NCI-H2171 (cell line): ENCODE data around the gene NDST1.

Source experiments
- DNase-seq: peaks from one replicate; lab custom pipeline; 2025; lab: John Stamatoyannopoulos, UW

Gene NDST1

GRCh38 chr5:150523472-150524350 lies 15.8 kb downstream of the NDST1 start:
- no peak for DNase-seq

- no peak for DNase-seq
These were observed 17.2 kb downstream of the NDST1 start for GRCh38 chr5:150525163-150525562.

GRCh38 chr5:150525781-150526180 lies 17.9 kb downstream of the NDST1 start:
- DNase-seq: no peak

GRCh38 chr5:150527038-150527437 lies 19.1 kb downstream of the NDST1 start:
- no peak for DNase-seq

GRCh38 chr5:150527808-150528207 lies 19.9 kb downstream of the NDST1 start:
- DNase-seq: no peak

GRCh38 chr5:150528924-150529546 lies 21.1 kb downstream of the NDST1 start:
- DNase-seq: no peak

GRCh38 chr5:150529555-150529954 lies 21.6 kb downstream of the NDST1 start:
- DNase-seq: no peak

- no peak for DNase-seq
These were observed 22.5 kb downstream of the NDST1 start for GRCh38 chr5:150530423-150530822.

GRCh38 chr5:150530951-150531588 lies 23.1 kb downstream of the NDST1 start:
- DNase-seq: no peak

- DNase-seq: no peak
These were observed 23.8 kb downstream of the NDST1 start for GRCh38 chr5:150531686-150532085.

GRCh38 chr5:150532151-150532550 lies 24.2 kb downstream of the NDST1 start:
- no peak for DNase-seq

GRCh38 chr5:150532996-150533395 lies 25.1 kb downstream of the NDST1 start:
- DNase-seq: no peak

- no peak for DNase-seq
These were observed 26.9 kb downstream of the NDST1 start for GRCh38 chr5:150534811-150535210.

- no peak for DNase-seq
These were observed 27.7 kb downstream of the NDST1 start for GRCh38 chr5:150535611-150536010.

- DNase-seq: no peak
These were observed 30.3 kb downstream of the NDST1 start for GRCh38 chr5:150538007-150538917.

GRCh38 chr5:150539206-150539605 lies 31.3 kb downstream of the NDST1 start:
- no peak for DNase-seq

- no peak for DNase-seq
These were observed 32.1 kb downstream of the NDST1 start for GRCh38 chr5:150540042-150540441.

GRCh38 chr5:150540615-150541396 lies 32.9 kb downstream of the NDST1 start:
- no peak for DNase-seq

- DNase-seq: no peak
These were observed 33.4 kb downstream of the NDST1 start for GRCh38 chr5:150541397-150541675.

GRCh38 chr5:150541895-150542294 lies 34.0 kb downstream of the NDST1 start:
- DNase-seq: no peak

GRCh38 chr5:150542933-150543445 lies 35.1 kb downstream of the NDST1 start:
- DNase-seq: no peak
